ENCODE results near the gene CASP7.
"Not testable (repeated sequence)": the region's sequence is repeated elsewhere in the genome, so short reads cannot be mapped to it uniquely, and the experiment has no call there.

Gene CASP7

DNA sequence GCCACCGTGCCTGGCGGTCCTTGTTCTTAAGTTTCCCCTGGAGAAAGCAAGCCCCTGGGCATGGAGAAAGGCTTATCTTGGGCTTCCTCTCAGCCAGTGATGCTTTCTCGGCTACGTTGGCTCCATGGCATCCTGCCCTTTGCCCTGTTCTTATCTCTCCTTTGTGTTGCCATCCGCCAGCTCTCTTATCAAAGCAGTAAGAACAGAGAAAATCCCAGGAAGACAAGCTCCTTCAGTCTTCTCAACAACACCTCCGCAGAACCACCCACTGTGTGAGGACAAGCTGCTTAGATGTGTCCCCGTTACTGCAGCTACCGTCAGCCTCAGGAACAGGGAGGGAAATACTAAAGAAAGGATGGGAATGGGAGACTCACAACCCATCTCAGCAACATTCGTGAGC, 75.1 kb downstream of the CASP7 start:
- no peak for DNase-seq

DNA sequence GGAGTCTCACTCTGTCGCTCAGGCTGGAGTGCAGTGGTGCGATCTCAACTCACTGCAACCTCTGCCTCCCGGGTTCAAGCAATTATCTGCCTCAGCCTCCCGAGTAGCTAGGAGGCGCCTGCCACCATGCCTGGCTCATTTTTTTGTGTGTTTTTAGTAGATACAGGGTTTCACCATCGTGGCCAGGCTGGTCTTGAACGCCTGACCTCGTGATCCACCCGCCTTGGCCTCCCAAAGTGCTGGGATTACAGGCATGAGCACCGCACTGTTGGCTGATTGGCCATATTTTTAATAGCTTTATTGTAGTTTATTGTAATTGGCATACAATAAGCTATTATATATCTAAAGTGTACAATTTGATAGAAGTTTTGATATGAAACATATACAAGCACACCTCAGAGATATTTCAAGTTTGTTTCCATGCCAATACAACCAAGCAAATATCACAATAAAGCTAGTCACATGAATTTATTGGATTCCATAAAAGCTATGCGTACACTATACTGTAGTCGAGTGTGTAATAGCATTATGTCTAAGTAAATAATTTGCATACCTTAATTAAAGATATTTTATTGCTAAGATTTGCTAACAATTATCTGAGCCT, 77.3 kb downstream of the CASP7 start:
- DNase-seq, result no peak

DNA sequence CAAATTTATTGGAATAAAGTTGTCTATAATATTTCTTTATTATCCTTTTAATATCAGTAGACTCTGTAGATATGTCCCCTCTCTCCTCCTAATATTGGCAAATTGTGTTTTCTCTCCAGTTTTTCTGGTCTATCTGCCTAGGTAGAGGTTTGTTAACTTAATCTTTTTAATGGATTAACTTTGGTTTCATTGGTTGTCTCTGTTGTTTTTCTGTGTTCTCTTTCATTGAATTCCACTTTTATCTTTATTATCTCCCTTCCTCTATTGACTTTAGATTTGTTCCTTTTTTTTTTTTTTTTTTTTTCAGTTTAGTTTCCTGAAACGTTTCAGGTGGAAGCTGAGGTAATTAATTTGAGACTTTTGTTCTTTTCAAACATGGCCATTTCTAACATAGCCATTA, 82.4 kb downstream of the CASP7 start:
- no peak for DNase-seq

DNA sequence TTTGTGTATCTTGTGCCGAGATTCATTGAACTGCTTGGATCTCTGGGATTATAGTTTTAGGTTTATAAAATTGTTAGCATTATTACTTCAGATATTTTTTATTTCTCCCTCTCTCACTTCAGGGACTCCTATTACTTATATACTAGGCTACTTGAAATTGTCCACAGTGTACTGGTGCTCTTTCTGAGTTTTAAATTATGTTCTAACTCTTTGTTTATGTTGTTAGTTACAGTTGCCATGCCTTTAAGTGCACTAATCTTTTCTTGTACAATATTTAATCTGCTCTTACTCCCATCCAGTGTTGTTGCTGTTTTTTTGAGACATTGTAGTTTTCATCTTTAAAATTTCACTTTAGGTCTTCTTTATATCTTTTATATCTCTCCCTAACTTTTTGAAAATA, 84.9 kb downstream of the CASP7 start:
- no peak for DNase-seq

DNA sequence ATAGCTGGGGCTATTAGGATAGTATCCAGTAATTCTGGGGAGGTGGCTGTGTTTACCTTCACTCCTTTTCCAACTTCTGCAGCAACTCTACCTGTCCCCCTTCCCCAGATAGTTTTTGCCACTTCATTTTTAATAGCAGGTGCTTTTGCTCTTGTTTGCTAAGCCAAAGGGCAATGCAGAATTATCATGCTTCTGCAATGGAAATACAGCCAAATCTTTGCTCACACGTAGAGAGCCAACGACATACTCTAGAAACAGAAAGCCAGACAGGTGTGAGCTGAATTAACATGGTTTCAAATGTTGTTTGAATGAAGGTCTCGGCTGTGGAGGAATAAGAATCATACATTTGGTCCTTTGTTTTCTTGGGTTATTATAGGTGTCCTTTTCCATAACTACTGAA, 86.2 kb downstream of the CASP7 start:
- DNase-seq, result no peak

DNA sequence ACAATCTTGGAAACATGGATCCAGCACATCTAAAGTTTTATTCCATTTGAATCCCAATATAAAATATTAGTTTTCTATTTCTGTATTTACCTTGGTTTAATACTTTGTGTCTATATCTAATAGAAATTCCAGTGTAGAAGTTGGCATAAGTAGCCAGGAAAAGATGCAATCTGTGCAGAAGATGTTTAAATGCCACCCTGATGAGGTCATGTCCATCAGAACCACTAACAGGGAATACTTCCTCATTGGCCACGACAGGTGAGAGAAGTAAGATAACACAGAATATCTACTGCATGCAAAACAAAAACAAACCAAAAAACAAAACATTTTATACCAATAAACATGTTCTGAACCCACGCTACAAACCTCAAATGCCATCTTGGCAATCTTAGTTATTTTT, 87.5 kb downstream of the CASP7 start:
- DNase-seq, result no peak

DNA sequence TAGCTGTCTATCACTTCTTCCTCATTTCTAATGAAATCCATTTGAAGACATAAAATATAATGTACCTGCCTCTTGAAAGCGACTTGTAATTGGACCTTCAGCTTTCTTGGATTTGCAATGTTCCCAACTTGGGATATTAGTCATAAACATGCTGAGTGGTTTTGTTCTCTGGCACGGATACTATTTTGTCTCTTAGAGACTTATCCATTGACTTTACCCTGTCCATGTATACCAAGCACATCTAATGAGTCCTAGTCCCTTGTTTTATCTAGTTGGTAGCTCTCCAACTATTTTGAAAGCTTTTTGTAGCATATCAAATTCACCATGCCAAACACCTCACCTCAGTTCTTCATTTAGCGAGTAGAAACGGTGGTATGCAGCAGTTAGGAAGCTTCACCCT, 90.6 kb downstream of the CASP7 start:
- no peak for DNase-seq

DNA sequence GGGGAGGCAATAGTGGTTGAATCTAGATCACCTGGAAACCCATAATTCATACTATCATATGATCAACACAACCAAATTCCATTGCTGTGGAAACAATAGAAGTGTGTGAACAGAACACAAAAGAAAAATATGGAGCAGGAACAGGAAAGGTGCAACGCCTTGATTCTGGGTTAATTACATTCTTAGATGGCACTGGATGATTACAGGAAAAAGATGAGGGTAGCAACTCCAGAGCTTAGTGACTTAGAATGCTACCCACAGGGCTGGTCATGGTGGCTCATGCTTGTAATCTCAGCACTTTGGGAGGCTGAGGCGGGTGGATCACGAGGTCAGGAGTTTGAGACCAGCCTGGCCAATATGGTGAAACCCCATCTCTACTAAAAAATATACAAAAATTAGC, 91.4 kb downstream of the CASP7 start:
- not testable (repeated sequence) for DNase-seq

DNA sequence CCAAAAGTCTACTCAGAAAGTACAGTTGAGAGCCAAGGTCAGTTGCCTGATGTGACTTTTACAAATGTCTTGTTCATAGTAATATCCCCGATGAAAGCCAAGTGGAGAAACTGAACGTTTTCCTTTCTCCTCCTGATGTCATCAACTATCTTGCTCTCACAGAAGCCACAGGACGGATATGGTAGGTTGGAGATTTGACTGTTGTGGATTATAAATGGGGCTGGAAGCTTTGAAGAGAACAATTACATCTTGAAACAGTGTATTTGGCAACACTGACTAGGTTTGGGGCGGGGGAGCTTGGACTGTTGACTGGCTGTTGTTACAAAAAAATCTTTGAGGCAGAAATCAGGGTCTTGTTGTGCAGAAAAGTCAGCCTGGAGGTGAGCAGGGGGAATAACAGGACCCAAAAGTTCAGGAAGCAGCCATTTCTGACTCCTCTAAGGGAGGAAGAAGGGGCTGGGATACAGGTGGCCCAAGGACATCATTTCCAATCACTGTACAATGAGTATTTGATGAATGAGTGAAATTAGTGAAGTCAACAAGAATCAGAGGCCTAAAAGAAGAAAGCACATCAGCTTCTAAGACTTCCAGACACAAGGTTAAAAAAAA, 96.1 kb downstream of the CASP7 start:
- DNase-seq, result no peak

DNA sequence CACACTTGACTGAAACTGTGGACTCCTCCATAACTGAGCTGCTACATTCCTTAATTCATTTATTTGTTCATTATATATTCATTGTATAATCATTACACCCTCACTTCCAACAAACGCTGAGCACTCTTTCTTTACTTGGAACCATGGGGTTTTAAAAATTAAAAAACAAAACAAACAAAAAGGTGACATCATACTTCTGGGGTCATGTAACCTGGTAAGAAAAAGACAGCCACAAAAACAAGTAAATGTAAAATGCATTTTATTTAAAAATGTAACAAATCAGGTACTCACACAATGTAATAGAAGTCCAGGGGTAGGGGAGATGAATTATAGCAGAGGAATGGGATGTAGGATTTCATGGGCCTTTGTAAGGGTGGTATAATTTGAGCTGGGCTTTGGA, 96.8 kb downstream of the CASP7 start:
- DNase-seq, result no peak

Data from kidney glomerular epithelial cell (primary cell).